HG03039 (cell line): ENCODE results near the gene RPS6KA2.
A peak's percentile ranks its signal among the peaks of the same experiment; 100 is the strongest.
"Not testable (repeated sequence)": the region's sequence is repeated elsewhere in the genome, so short reads cannot be mapped to it uniquely, and the experiment has no call there.

Experiments used
- ATAC-seq: cut with Tn5 transposase; IDR thresholded peaks from one replicate; pipeline ENCODE4 v1.9.1; 2021; ENCODE audit warnings: mild to moderate bottlenecking, moderate library complexity; ENCODE audit not compliant: unreplicated experiment

Gene RPS6KA2

GRCh38 chr6:166411271-166411670 is 215.8 kb downstream of the RPS6KA2 start:
- no peak for ATAC-seq

GRCh38 chr6:166410426-166410935 is 216.6 kb downstream of the RPS6KA2 start:
- ATAC-seq = no peak

- ATAC-seq = no peak
Measured at GRCh38 chr6:166408936-166409755, 217.9 kb downstream of the RPS6KA2 start.

GRCh38 chr6:166406197-166406596 is 220.9 kb downstream of the RPS6KA2 start:
- no peak for ATAC-seq

GRCh38 chr6:166405386-166405785 is 221.7 kb downstream of the RPS6KA2 start:
- ATAC-seq = no peak

GRCh38 chr6:166402582-166403277 is 224.3 kb downstream of the RPS6KA2 start:
- ATAC-seq = no peak

GRCh38 chr6:166400649-166401250 is 226.3 kb downstream of the RPS6KA2 start:
- peak; percentile 51 for ATAC-seq

GRCh38 chr6:166400181-166400580 is 226.9 kb downstream of the RPS6KA2 start:
- no peak for ATAC-seq

- ATAC-seq = no peak
Measured at GRCh38 chr6:166398348-166398747, 228.7 kb downstream of the RPS6KA2 start.

- ATAC-seq = no peak
Measured at GRCh38 chr6:166397849-166398248, 229.2 kb downstream of the RPS6KA2 start.

GRCh38 chr6:166395778-166396177 is 231.3 kb downstream of the RPS6KA2 start:
- no peak for ATAC-seq

- no peak for ATAC-seq
Measured at GRCh38 chr6:166395351-166395750, 231.7 kb downstream of the RPS6KA2 start.

GRCh38 chr6:166394036-166394892 is 232.8 kb downstream of the RPS6KA2 start:
- no peak for ATAC-seq

- no peak for ATAC-seq
Measured at GRCh38 chr6:166393535-166393823, 233.6 kb downstream of the RPS6KA2 start.

GRCh38 chr6:166392755-166393534 is 234.1 kb downstream of the RPS6KA2 start:
- not testable (repeated sequence) for ATAC-seq

- ATAC-seq = no peak
Measured at GRCh38 chr6:166389119-166389518, 237.9 kb downstream of the RPS6KA2 start.

- ATAC-seq = no peak
Measured at GRCh38 chr6:166388290-166389004, 238.6 kb downstream of the RPS6KA2 start.

GRCh38 chr6:166387642-166388289 is 239.3 kb downstream of the RPS6KA2 start:
- no peak for ATAC-seq

GRCh38 chr6:166387098-166387497 is 240.0 kb downstream of the RPS6KA2 start:
- not testable (repeated sequence) for ATAC-seq
